Osteocyte (in vitro differentiated cells): ENCODE results near the gene ROBO2. TPM values are rescaled to one million over a fixed set of nuclear protein-coding genes. Genes with fewer than 3 reads are reported as not detected.

ENCODE experiments used
- DNase-seq: peaks from one replicate; pipeline ENCODE4 v3.0.0; 2021; ENCODE audit warnings: mixed read lengths; ENCODE audit not compliant: unreplicated experiment; ENCODE audit errors: extremely low spot score
- H3K27ac Mint-ChIP-seq: one replicate; pipeline ENCODE4 v1.8.0; 2021; ENCODE audit warnings: mild to moderate bottlenecking, mixed read lengths; ENCODE audit not compliant: unreplicated experiment
- H3K27me3 Mint-ChIP-seq: one replicate; pipeline ENCODE4 v1.8.0; 2021; ENCODE audit warnings: mixed read lengths; ENCODE audit not compliant: unreplicated experiment
- H3K36me3 Mint-ChIP-seq: one replicate; pipeline ENCODE4 v1.8.0; 2021; ENCODE audit warnings: mixed read lengths; ENCODE audit not compliant: unreplicated experiment
- H3K4me1 Mint-ChIP-seq: one replicate; pipeline ENCODE4 v1.8.0; 2021; ENCODE audit warnings: mixed read lengths; ENCODE audit not compliant: unreplicated experiment
- H3K4me3 Mint-ChIP-seq: one replicate; pipeline ENCODE4 v1.8.0; 2021; ENCODE audit warnings: mild to moderate bottlenecking, moderate library complexity, mixed read lengths; ENCODE audit not compliant: unreplicated experiment
- H3K9me3 Mint-ChIP-seq: one replicate; pipeline ENCODE4 v1.8.0; 2021; ENCODE audit warnings: mixed read lengths; ENCODE audit not compliant: unreplicated experiment
- CTCF ChIP-seq: fragments of 200-600 bp; sonication (generic); IDR thresholded peaks from 2 replicates; pipeline ENCODE4 v1.5.0; 2021; ENCODE audit warnings: antibody characterized with exemption, mild to moderate bottlenecking, moderate library complexity
- total RNA-seq: library from RNA; stranded (reverse); gene quantifications from 2 replicates; pipeline ENCODE4 v1.2.1, GENCODE V29; 2021

Gene ROBO2
- total RNA-seq, 1 donor from 2014 or later: 18.4 TPM

GRCh38 chr3:77244981-77245380 is 205.1 kb downstream of the ROBO2 start:
- Mint-ChIP-seq H3K27me3 (no peaks in the 10 kb centered on the region), H3K4me1 (peaks cover 40% of the 10 kb centered on the region), H3K9me3 (no peaks in the 10 kb centered on the region), H3K27ac (peak overlapping the region; percentile 70), H3K4me3 (no peak overlapping the region), H3K36me3 (no peaks in the 10 kb centered on the region)
- no peak for TF ChIP-seq CTCF
- no peak for DNase-seq

GRCh38 chr3:77247061-77247460 is 207.2 kb downstream of the ROBO2 start:
- Mint-ChIP-seq H3K27me3 (no peaks in the 10 kb centered on the region), H3K27ac (peak overlapping the region; percentile 70), H3K9me3 (no peaks in the 10 kb centered on the region), H3K4me1 (peaks cover 37% of the 10 kb centered on the region), H3K36me3 (no peaks in the 10 kb centered on the region), H3K4me3 (no peak overlapping the region)
- TF ChIP-seq CTCF: no peak
- no peak for DNase-seq

GRCh38 chr3:77247817-77248216 is 207.9 kb downstream of the ROBO2 start:
- DNase-seq: no peak
- H3K27me3 Mint-ChIP-seq: no peaks in the 10 kb centered on the region
- H3K4me3 Mint-ChIP-seq: no peak overlapping the region
- no peaks in the 10 kb centered on the region for H3K36me3 Mint-ChIP-seq
- no peak for TF ChIP-seq CTCF
- H3K9me3 Mint-ChIP-seq: no peaks in the 10 kb centered on the region
- peak overlapping the region; percentile 70 for H3K27ac Mint-ChIP-seq
- peaks cover 37% of the 10 kb centered on the region for H3K4me1 Mint-ChIP-seq

GRCh38 chr3:77248420-77248819 is 208.5 kb downstream of the ROBO2 start:
- Mint-ChIP-seq H3K36me3 (no peaks in the 10 kb centered on the region), H3K4me1 (peaks cover 37% of the 10 kb centered on the region), H3K4me3 (no peak overlapping the region), H3K27ac (peak overlapping the region; percentile 70), H3K27me3 (no peaks in the 10 kb centered on the region), H3K9me3 (no peaks in the 10 kb centered on the region)
- no peak for DNase-seq
- no peak for TF ChIP-seq CTCF

GRCh38 chr3:77251136-77251535 is 211.2 kb downstream of the ROBO2 start:
- Mint-ChIP-seq H3K4me3 (no peak overlapping the region), H3K9me3 (no peaks in the 10 kb centered on the region), H3K36me3 (no peaks in the 10 kb centered on the region), H3K4me1 (peaks cover 20% of the 10 kb centered on the region), H3K27me3 (no peaks in the 10 kb centered on the region), H3K27ac (no peak overlapping the region)
- no peak for DNase-seq
- TF ChIP-seq CTCF: no peak
